Ramos (cell line): ENCODE results near the gene SULT2B1.
"Not testable (repeated sequence)": the region's sequence is repeated elsewhere in the genome, so short reads cannot be mapped to it uniquely, and the experiment has no call there.

Experiments
- in situ Hi-C: fragments of 300-500 bp; cut with MboI; formaldehyde crosslinking; loops from one replicate; pipeline ENCODE4 v1.14.3; 2022; ENCODE audit warnings: low sequenced_read_pairs; ENCODE audit not compliant: unreplicated experiment

Gene SULT2B1

GRCh38 chr19:48551437-48552302 lies at the start of gene SULT2B1:
SULT2B1 (plus strand) TSS chr19:48552172; CDS start chr19:48552253, 81 bp downstream.
- in situ Hi-C loops, result no loop called here

GRCh38 chr19:48502350-48503018 lies 49.5 kb upstream of the SULT2B1 start:
- in situ Hi-C loops, result no loop called here

GRCh38 chr19:48506138-48506733 lies 45.7 kb upstream of the SULT2B1 start:
- in situ Hi-C loops, result loop anchor here (5.0 kb wide), 1 partner anchor 81 kb away; no protein-coding TSS in a partner anchor

GRCh38 chr19:48507911-48508439 lies 44.0 kb upstream of the SULT2B1 start:
- in situ Hi-C loops, result loop anchor here (5.0 kb wide), 1 partner anchor 79 kb away; no protein-coding TSS in a partner anchor

- in situ Hi-C loops, result loop anchor here (5.0 kb wide), 1 partner anchor 78 kb away; no protein-coding TSS in a partner anchor
These were observed 43.1 kb upstream of the SULT2B1 start for GRCh38 chr19:48508729-48509411.

- in situ Hi-C loops, result loop anchor here (5.0 kb wide), 1 partner anchor 78 kb away; no protein-coding TSS in a partner anchor
These were observed 42.3 kb upstream of the SULT2B1 start for GRCh38 chr19:48509467-48510194.

- in situ Hi-C loops, result no loop called here
These were observed 41.3 kb upstream of the SULT2B1 start for GRCh38 chr19:48510421-48511268.

GRCh38 chr19:48511321-48511731 lies 40.6 kb upstream of the SULT2B1 start:
- in situ Hi-C loops, result no loop called here

- in situ Hi-C loops, result no loop called here
These were observed 40.0 kb upstream of the SULT2B1 start, which contains the start of gene LMTK3 for GRCh38 chr19:48511800-48512503. LMTK3 (minus strand) TSS chr19:48511835; CDS start chr19:48511576, 259 bp downstream.

- in situ Hi-C loops, result no loop called here
These were observed 39.3 kb upstream of the SULT2B1 start for GRCh38 chr19:48512504-48513288.

- in situ Hi-C loops, result no loop called here
These were observed 38.5 kb upstream of the SULT2B1 start for GRCh38 chr19:48513289-48514122.

GRCh38 chr19:48514123-48514458 lies 37.9 kb upstream of the SULT2B1 start:
- in situ Hi-C loops, result no loop called here

GRCh38 chr19:48516536-48516935 lies 35.4 kb upstream of the SULT2B1 start:
- in situ Hi-C loops, result no loop called here

- in situ Hi-C loops, result no loop called here
These were observed 33.8 kb upstream of the SULT2B1 start for GRCh38 chr19:48518207-48518606.

- in situ Hi-C loops, result not testable (repeated sequence)
These were observed 32.5 kb upstream of the SULT2B1 start for GRCh38 chr19:48519426-48519825.

- in situ Hi-C loops, result no loop called here
These were observed 31.8 kb upstream of the SULT2B1 start for GRCh38 chr19:48520134-48520533.
